ENCODE data around the gene ABHD2. TPM values are rescaled to one million over a fixed set of nuclear protein-coding genes. Genes with fewer than 3 reads are reported as not detected.

Gene ABHD2
- total and polyA plus RNA-seq, 2 donors (not counting 3 experiments of a cell fraction or from before 2014, with no cell fraction given): 14.0 to 62.2 TPM

- no peaks in the 10 kb centered on the region for H3K9me1 ChIP-seq (replicated peaks; ENCODE audit: control insufficient read depth, extremely low read depth, insufficient read depth, low read length)
- ChIA-PET POLR2A (no interaction called here), CTCF (interaction anchor here (0.6 to 2.2 kb wide), 3 partner anchors 23 to 114 kb away, joined by 3 to 7 read pairs (median 3); no protein-coding TSS in a partner anchor)
- H3K27me3 ChIP-seq (ENCODE audit: control insufficient read depth in 2 of 2, insufficient read depth in 2 of 2, low read length in 2 of 2): no peaks in the 10 kb centered on the region
- TF ChIP-seq JUN (IDR thresholded peaks at IDR 0.05; ENCODE audit: borderline replicate concordance, insufficient read depth, insufficient read length, low read depth) (no peak), POLR2A (IDR thresholded peaks at IDR 0.05; ENCODE audit: low read depth, low read length) (no peak), POLR2AphosphoS5 (IDR thresholded peaks at IDR 0.05; ENCODE audit: insufficient read depth, low read depth, low read length) (no peak), MYC (IDR thresholded peaks at IDR 0.05; ENCODE audit: low read depth, low read length) (no peak), EZH2 (IDR thresholded peaks at IDR 0.05; ENCODE audit: borderline replicate concordance, low read depth, low read length, severe bottlenecking) (no peak), GATA2 (IDR thresholded peaks at IDR 0.05; ENCODE audit: insufficient read depth, insufficient read length, low read depth, low read length) (no peak), FOS (IDR thresholded peaks at IDR 0.05; ENCODE audit: borderline replicate concordance, insufficient read depth, low read length) (no peak)
- TF ChIP-seq, protein P1, sequence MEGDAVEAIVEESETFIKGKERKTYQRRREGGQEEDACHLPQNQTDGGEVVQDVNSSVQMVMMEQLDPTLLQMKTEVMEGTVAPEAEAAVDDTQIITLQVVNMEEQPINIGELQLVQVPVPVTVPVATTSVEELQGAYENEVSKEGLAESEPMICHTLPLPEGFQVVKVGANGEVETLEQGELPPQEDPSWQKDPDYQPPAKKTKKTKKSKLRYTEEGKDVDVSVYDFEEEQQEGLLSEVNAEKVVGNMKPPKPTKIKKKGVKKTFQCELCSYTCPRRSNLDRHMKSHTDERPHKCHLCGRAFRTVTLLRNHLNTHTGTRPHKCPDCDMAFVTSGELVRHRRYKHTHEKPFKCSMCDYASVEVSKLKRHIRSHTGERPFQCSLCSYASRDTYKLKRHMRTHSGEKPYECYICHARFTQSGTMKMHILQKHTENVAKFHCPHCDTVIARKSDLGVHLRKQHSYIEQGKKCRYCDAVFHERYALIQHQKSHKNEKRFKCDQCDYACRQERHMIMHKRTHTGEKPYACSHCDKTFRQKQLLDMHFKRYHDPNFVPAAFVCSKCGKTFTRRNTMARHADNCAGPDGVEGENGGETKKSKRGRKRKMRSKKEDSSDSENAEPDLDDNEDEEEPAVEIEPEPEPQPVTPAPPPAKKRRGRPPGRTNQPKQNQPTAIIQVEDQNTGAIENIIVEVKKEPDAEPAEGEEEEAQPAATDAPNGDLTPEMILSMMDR (IDR thresholded peaks at IDR 0.05; ENCODE audit: extremely low read depth in 1 of 2, insufficient read depth in 1 of 2, low read depth in 1 of 2, low read length in 2 of 2): no peak
- TF ChIP-seq, protein P2, sequence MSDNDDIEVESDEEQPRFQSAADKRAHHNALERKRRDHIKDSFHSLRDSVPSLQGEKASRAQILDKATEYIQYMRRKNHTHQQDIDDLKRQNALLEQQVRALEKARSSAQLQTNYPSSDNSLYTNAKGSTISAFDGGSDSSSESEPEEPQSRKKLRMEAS (IDR thresholded peaks at IDR 0.05; ENCODE audit: insufficient read depth, insufficient read length): no peak
- H3K27ac ChIP-seq (ENCODE audit: insufficient read depth, low read depth, low read length): no peak overlapping the region
- dilution Hi-C loops (cut with MboI; ENCODE audit: extremely low pct_ligation_motif_present, low sequenced_read_pairs): no loop called here
- no peaks in the 10 kb centered on the region for H3K36me3 ChIP-seq (ENCODE audit: control insufficient read depth in 2 of 2, extremely low read depth in 1 of 2, insufficient read depth in 2 of 2, low read length in 2 of 2)
- FAIRE-seq (no peak), DNase-seq (ENCODE audit: low read depth, low spot score) (no peak)
- H2AFZ ChIP-seq (ENCODE audit: low read depth, low read length): no peak overlapping the region
- H3K79me2 ChIP-seq (ENCODE audit: control insufficient read depth, insufficient read depth, low read length): no peaks in the 10 kb centered on the region
- H3K4me2 ChIP-seq (ENCODE audit: insufficient read depth, low read length): no peak overlapping the region
- H3K9ac ChIP-seq (replicated peaks; ENCODE audit: extremely low read depth, insufficient read depth, low read length): no peak overlapping the region
- H4K20me1 ChIP-seq (replicated peaks; ENCODE audit: control insufficient read depth, extremely low read depth, insufficient read depth, low read length): no peaks in the 10 kb centered on the region
- H3K9me3 ChIP-seq (replicated peaks; ENCODE audit: control insufficient read depth, insufficient read depth, low read length): no peaks in the 10 kb centered on the region
- peaks cover 3% of the 10 kb centered on the region for H3K4me1 ChIP-seq (ENCODE audit: control insufficient read depth, extremely low read depth, insufficient read depth, low read length)
- BruUV-seq (replicated peaks): no TSS peak
- intact Hi-C loops (cut with micrococcal nuclease): no loop called here
- no peak overlapping the region for H3K4me3 ChIP-seq (replicated peaks in 1 of 3; ENCODE audit: insufficient read depth in 1 of 3, low read depth in 1 of 3, low read length in 3 of 3)
Measured at GRCh38 chr15:89200182-89200581, 111.9 kb downstream of the ABHD2 start.

Measured in endothelial cell of umbilical vein (primary cell).